OCI-M1 (cell line): Measurements from ENCODE around the gene AQP12A.

Experiments
- DNase-seq: peaks from one replicate; lab custom pipeline; 2025; lab: John Stamatoyannopoulos, UW

The AQP12A gene

GRCh38 chr2:240745456-240745855, 53.8 kb downstream of the AQP12A start:
- no peak for DNase-seq

GRCh38 chr2:240745962-240746361, 54.3 kb downstream of the AQP12A start:
- no peak for DNase-seq

- no peak for DNase-seq
Measured at GRCh38 chr2:240746671-240747070, 55.0 kb downstream of the AQP12A start.

GRCh38 chr2:240747256-240747655, 55.6 kb downstream of the AQP12A start:
- DNase-seq, result no peak
